Spleen (tissue), 11 donors: ENCODE data around the gene A4GALT. TPM values are rescaled to one million over a fixed set of nuclear protein-coding genes. Genes with fewer than 3 reads are reported as not detected.

ENCODE experiments used
- DNase-seq: peaks from one replicate; pipeline ENCODE4 v3.0.0-alpha.2; 2020
- H3K27ac ChIP-seq, 8 donors: fragments of 200-600 bp; sonication (generic) in 7 of 8; 1 replicate in 4 of 8; 2 replicates in 4 of 8; pipeline versions ENCODE4 v1.5.0 to v1.8.0; 2016 to 2021; ENCODE audit warnings: inconsistent platforms in 4 of 8, mild to moderate bottlenecking in 4 of 8, moderate library complexity in 1 of 8
- H3K27me3 ChIP-seq, 7 donors: fragments of 200-600 bp; sonication (generic) in 6 of 7; replicated peaks in 1 of 7; 1 replicate in 4 of 7; 2 replicates in 3 of 7; pipeline versions ENCODE4 v1.5.0 to v1.8.0; 2016 to 2021; ENCODE audit warnings: inconsistent platforms in 3 of 7, mild to moderate bottlenecking in 1 of 7
- H3K36me3 ChIP-seq, 6 donors: fragments of 200-600 bp; sonication (generic) in 5 of 6; 1 replicate in 4 of 6; 2 replicates in 2 of 6; pipeline versions ENCODE4 v1.5.0 to v1.8.0; 2016 to 2021; ENCODE audit warnings: inconsistent platforms in 2 of 6
- H3K4me1 ChIP-seq, 6 donors: fragments of 200-600 bp; sonication (generic) in 5 of 6; 1 replicate in 3 of 6; 2 replicates in 3 of 6; pipeline versions ENCODE4 v1.5.0 to v1.8.0; 2016 to 2021; ENCODE audit warnings: inconsistent platforms in 3 of 6
- H3K4me3 ChIP-seq, 8 donors: fragments of 200-600 bp; sonication (generic) in 7 of 8; 1 replicate in 4 of 8; 2 replicates in 4 of 8; pipeline versions ENCODE4 v1.5.0 to v1.8.0; 2016 to 2021; ENCODE audit warnings: inconsistent platforms in 4 of 8, mild to moderate bottlenecking in 4 of 8, moderate library complexity in 2 of 8
- H3K9me3 ChIP-seq, 8 donors: fragments of 200-600 bp; sonication (generic) in 7 of 8; 1 replicate in 4 of 8; 2 replicates in 4 of 8; pipeline versions ENCODE4 v1.5.0 to v1.8.0; 2016 to 2021; ENCODE audit warnings: inconsistent platforms in 4 of 8
- CTCF ChIP-seq, 11 experiments: fragments of 200-600 bp in 7 of 11; fragments of 450-650 bp in 4 of 11; sonication (generic) in 4 of 11; IDR thresholded peaks in 8 of 11; conservative IDR thresholded peaks in 3 of 11; 1 replicate in 7 of 11; 2 replicates in 4 of 11; pipeline versions ENCODE4 v1.4.0 to v1.8.0; 2016 to 2021; ENCODE audit warnings: antibody characterized with exemption in 11 of 11, inconsistent platforms in 4 of 11, mild to moderate bottlenecking in 1 of 11
- POLR2A ChIP-seq, 3 donors: fragments of 450-650 bp; IDR thresholded peaks; one replicate each; pipeline ENCODE4 v1.5.1; 2017; ENCODE audit warnings: antibody characterized with exemption in 3 of 3, mild to moderate bottlenecking in 1 of 3
- POLR2AphosphoS5 ChIP-seq, 3 donors: sonication (generic); formaldehyde crosslinking; IDR thresholded peaks; one replicate each; pipeline ENCODE4 v1.5.1; 2017; ENCODE audit warnings: antibody characterized with exemption in 3 of 3
- WGBS, 5 donors: extraction: QIAGEN DNeasy Blood & Tissue Kit in 3 of 5; methylation state at CpG; one replicate each; pipeline versions ENCODE4 v1.1.5 to v1.1.7; 2013 to 2018; 5-methylcytosine and 5-hydroxymethylcytosine counted together
- intact Hi-C: fragments of 100-400 bp; cut with DNase I; formaldehyde crosslinking; loops from one replicate; pipeline ENCODE4 v1.15.0; 2023; ENCODE audit warnings: low total_unique reads
- polyA plus RNA-seq, 3 donors: library from polyadenylated mRNA; stranded (reverse); fragments of 200-250 nt; gene quantifications; one replicate each; pipeline ENCODE4 v1.2.1, GENCODE V29; 2013
- total RNA-seq, 7 donors: library from RNA; depleted of rRNA in 3 of 7; stranded (reverse); fragments of >200 nt in 3 of 7; fragmentation: NEBNext Ultra II Directional in 4 of 7; extraction: Animal tissue kit (Norgen Biotek cat#: 25700) in 4 of 7; gene quantifications; one replicate each; pipeline versions ENCODE4 v1.1.0 to v1.2.1, GENCODE V29; 2016 to 2021
- donor health status: healthy with polysubstance abuse.
- donor health status: DM: no; HTN: no; CAD: no; lungs with moderate emphysema.
- donor health status: DM: no; HTN: no; CAD: no.
- donor health status: Bipolar disorder and iron deficiency.
- donor health status: healthy.
- donor health status: DM: no; HTN: no; CAD: no.
- donor health status: DM: yes; HTN: yes; CAD: no.

The A4GALT gene
- total and polyA plus RNA-seq, 10 donors = 7.3 to 45.2 (median 20.8) TPM

DNA sequence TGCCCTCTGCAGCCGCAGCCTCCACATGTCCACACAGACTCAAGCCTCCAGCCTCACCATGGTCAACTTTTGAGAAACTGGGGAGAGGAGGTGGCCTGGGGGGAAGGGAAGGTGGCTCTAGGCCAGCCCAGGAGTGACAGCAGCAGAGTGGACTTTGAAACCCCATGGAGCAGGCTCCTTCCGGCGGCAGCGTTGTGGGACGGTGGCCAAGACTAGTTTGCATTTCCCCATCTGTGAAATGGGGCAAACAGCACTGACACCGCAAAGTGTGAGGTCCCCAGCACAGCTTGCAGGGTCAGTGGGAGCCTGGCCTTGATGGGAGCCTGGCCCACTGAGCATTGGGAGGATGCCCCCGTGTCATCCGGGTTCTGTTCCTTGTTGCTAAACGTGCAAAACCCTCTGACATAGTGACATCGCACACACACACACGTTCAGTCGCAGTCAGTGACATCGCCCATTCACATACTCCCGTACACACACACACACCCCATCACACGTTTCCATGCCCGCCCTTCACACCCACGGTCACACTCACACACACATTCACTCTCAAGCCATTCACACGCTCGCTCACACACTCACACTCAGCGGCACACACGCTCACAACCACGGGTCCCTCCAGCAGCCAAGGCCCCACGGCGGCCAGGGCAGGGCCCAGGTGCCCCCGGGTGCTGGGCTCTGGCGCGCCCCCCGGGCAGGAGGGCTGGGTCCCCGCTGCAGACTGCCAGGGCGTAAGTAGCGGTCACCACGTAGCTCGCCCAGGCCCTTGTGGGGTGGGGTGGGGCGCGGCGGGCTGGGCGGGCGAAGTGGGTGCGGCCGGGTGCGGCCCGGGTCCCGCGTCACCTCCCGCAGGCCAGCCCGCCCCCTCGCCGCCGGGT is 72.1 kb downstream of the A4GALT start:
- intact Hi-C loops = no loop called here
- peak overlapping the region; percentile 72 to 88 (median 82) for H3K4me3 ChIP-seq
- H3K27ac ChIP-seq = peak overlapping the region; percentile 82 to 96 (median 92)
- H3K36me3 ChIP-seq = peaks cover 0 to 13% (median 0%) of the 10 kb centered on the region in 6 donors
- WGBS, 5 donors = 2 to 7% (median 3%) methylated on average over 20 to 49 of the region's 49 CpGs
- H3K9me3 ChIP-seq = no peaks in the 10 kb centered on the region
- peak; percentile 84 for DNase-seq
- TF ChIP-seq POLR2A (IDR thresholded peaks at IDR 0.05) (no peak), POLR2AphosphoS5 (IDR thresholded peaks at IDR 0.05) (peak; percentile 49 to 60 (median 55))
- no peaks in the 10 kb centered on the region for H3K27me3 ChIP-seq
- H3K4me1 ChIP-seq = peaks cover 44 to 59% (median 54%) of the 10 kb centered on the region in 6 donors

- no peak for TF ChIP-seq POLR2AphosphoS5 (IDR thresholded peaks at IDR 0.05)
- no peak for TF ChIP-seq CTCF (IDR thresholded peaks at IDR 0.05 in 8 of 11, conservative IDR thresholded peaks at IDR 0.05 in 3 of 11)
- no peak for TF ChIP-seq POLR2A (IDR thresholded peaks at IDR 0.05)
- Histone ChIP-seq H3K4me3 (peak overlapping the region; percentile 72 to 88 (median 82)), H3K27me3 (no peaks in the 10 kb centered on the region), H3K27ac (peak overlapping the region in 6 of 8 donors; percentile 89 to 96 (median 93)), H3K4me1 (peaks cover 50 to 66% (median 60%) of the 10 kb centered on the region in 6 donors), H3K9me3 (no peaks in the 10 kb centered on the region), H3K36me3 (peaks cover 0 to 13% (median 0%) of the 10 kb centered on the region in 6 donors)
- intact Hi-C loops = no loop called here
- DNase-seq = no peak
- 49 to 78% (median 69%) methylated on average over 2 to 4 of the region's 4 CpGs for WGBS, 5 donors
Observed at GRCh38 chr22:42648017-42648367, 72.7 kb downstream of the A4GALT start.

GRCh38 chr22:42646569-42647525 is 73.8 kb downstream of the A4GALT start:
- DNase-seq = no peak
- peaks cover 60 to 77% (median 72%) of the 10 kb centered on the region in 6 donors for H3K4me1 ChIP-seq
- peak overlapping the region in 6 of 8 donors; percentile 25 to 81 (median 70) for H3K27ac ChIP-seq
- intact Hi-C loops = no loop called here
- TF ChIP-seq POLR2A (IDR thresholded peaks at IDR 0.05) (no peak), POLR2AphosphoS5 (IDR thresholded peaks at IDR 0.05) (no peak), CTCF (IDR thresholded peaks at IDR 0.05 in 8 of 11, conservative IDR thresholded peaks at IDR 0.05 in 3 of 11) (no peak)
- peak overlapping the region in 3 of 8 donors; percentile 10 to 39 (median 20) for H3K4me3 ChIP-seq
- WGBS, 5 donors = 45 to 61% (median 54%) methylated on average over 11 to 16 of the region's 16 CpGs
- H3K36me3 ChIP-seq = peaks cover 0 to 13% (median 0%) of the 10 kb centered on the region in 6 donors
- H3K9me3 ChIP-seq = no peaks in the 10 kb centered on the region
- no peaks in the 10 kb centered on the region for H3K27me3 ChIP-seq

- Histone ChIP-seq H3K9me3 (no peaks in the 10 kb centered on the region), H3K27ac (peak overlapping the region in 7 of 8 donors; percentile 25 to 81 (median 70)), H3K36me3 (peaks cover 0 to 13% (median 0%) of the 10 kb centered on the region in 6 donors), H3K4me1 (peaks cover 60 to 85% (median 76%) of the 10 kb centered on the region in 6 donors), H3K27me3 (no peaks in the 10 kb centered on the region), H3K4me3 (peak overlapping the region in 3 of 8 donors; percentile 10 to 39 (median 20))
- no peak for TF ChIP-seq POLR2AphosphoS5 (IDR thresholded peaks at IDR 0.05)
- no peak for TF ChIP-seq CTCF (IDR thresholded peaks at IDR 0.05 in 8 of 11, conservative IDR thresholded peaks at IDR 0.05 in 3 of 11)
- no peak for TF ChIP-seq POLR2A (IDR thresholded peaks at IDR 0.05)
- DNase-seq = no peak
- 64 to 78% (median 71%) methylated on average over 10 to 13 of the region's 13 CpGs for WGBS, 5 donors
- intact Hi-C loops = no loop called here
Observed at GRCh38 chr22:42645938-42646568, 74.6 kb downstream of the A4GALT start.
